ENCODE data around the gene SLC9A4. TPM values are rescaled to one million over a fixed set of nuclear protein-coding genes. Genes with fewer than 3 reads are reported as not detected.

SLC9A4 gene
- total and polyA plus RNA-seq, 9 of the 15 experiments (the other 6 are each of a cell fraction or from before 2014, with no cell fraction given): 0.04 to 0.15 (median 0.04) TPM; not detected in 5

- H3K9ac ChIP-seq (ENCODE audit: insufficient read depth in 1 of 2, low read depth in 2 of 2, low read length in 2 of 2): no peak overlapping the region
- no peak overlapping the region for H3K27ac ChIP-seq (ENCODE audit: extremely low read depth, low read depth, low read length)
- no peaks in the 10 kb centered on the region for H3K36me3 ChIP-seq (ENCODE audit: control insufficient read depth, insufficient read depth, low read length)
- H3K9me3 ChIP-seq (replicated peaks; ENCODE audit: control insufficient read depth, insufficient read depth, low read depth, low read length): no peaks in the 10 kb centered on the region
- H3K4me2 ChIP-seq (ENCODE audit: insufficient read depth, low read length): no peak overlapping the region
- H3K4me1 ChIP-seq (replicated peaks in 1 of 2; ENCODE audit: control insufficient read depth in 2 of 2, insufficient read depth in 2 of 2, low read length in 2 of 2): no peaks in the 10 kb centered on the region
- 0% methylated on average over 3 of the region's 3 CpGs for WGBS (ENCODE audit: insufficient coverage, low coverage, missing lambda C conversion rate)
- H4K20me1 ChIP-seq (replicated peaks; ENCODE audit: control insufficient read depth, insufficient read depth, low read length): no peaks in the 10 kb centered on the region
- no peak for ATAC-seq
- H2AFZ ChIP-seq (ENCODE audit: low read depth, low read length): no peak overlapping the region
- POLR2A ChIA-PET: no interaction called here
- intact Hi-C loops (cut with micrococcal nuclease): no loop called here
- in situ Hi-C loops (cut with MboI): no loop called here
- peaks cover 4 to 8% of the 10 kb centered on the region in 2 experiments; a peak in 3 of 5 replicates for H3K27me3 ChIP-seq (ENCODE audit: control insufficient read depth in 2 of 2, insufficient read depth in 2 of 2, low read length in 2 of 2)
- no TSS peak for BruUV-seq (replicated peaks)
- TF ChIP-seq TFAM (CRISPR knock-in tag; conservative IDR thresholded peaks at IDR 0.05) (no peak), NFIC (IDR thresholded peaks at IDR 0.05) (peak; percentile 33; the same call in 1 of the 2 replicates)
- H3K9me1 ChIP-seq (ENCODE audit: control insufficient read depth, insufficient read depth, low read length): no peaks in the 10 kb centered on the region
- no peak for DNase-seq (ENCODE audit: extremely low read depth in 1 of 4, low spot score in 3 of 4)
- no peak for FAIRE-seq
- no peak overlapping the region for H3K4me3 ChIP-seq
- CTCF ChIA-PET (ENCODE audit: low intra/inter-chr PET ratio): no interaction called here
- H3K79me2 ChIP-seq (ENCODE audit: control insufficient read depth, insufficient read depth, low read length): no peaks in the 10 kb centered on the region
Observed at GRCh38 chr2:102518170-102518569, 45.1 kb downstream of the SLC9A4 start.

GRCh38 chr2:102520009-102520408, 47.0 kb downstream of the SLC9A4 start:
- intact Hi-C loops (cut with micrococcal nuclease) (loop anchor here (1.0 to 2.0 kb wide), 4 partner anchors 72 to 286 kb away; no protein-coding TSS in a partner anchor), in situ Hi-C loops (cut with MboI) (loop anchor here (10.0 kb wide), 1 partner anchor 95 kb away; the partner anchor contains the start of gene SLC9A2)
- Histone ChIP-seq H3K9me3 (replicated peaks; ENCODE audit: control insufficient read depth, insufficient read depth, low read depth, low read length) (no peaks in the 10 kb centered on the region), H2AFZ (ENCODE audit: low read depth, low read length) (0 out of 2 replicates have a peak overlapping the region, but pooled peaks have one; percentile 24), H3K4me1 (replicated peaks in 1 of 2; ENCODE audit: control insufficient read depth in 2 of 2, insufficient read depth in 2 of 2, low read length in 2 of 2) (no peaks in the 10 kb centered on the region), H3K79me2 (ENCODE audit: control insufficient read depth, insufficient read depth, low read length) (no peaks in the 10 kb centered on the region), H3K4me2 (ENCODE audit: insufficient read depth, low read length) (no peak overlapping the region), H3K27me3 (ENCODE audit: control insufficient read depth in 2 of 2, insufficient read depth in 2 of 2, low read length in 2 of 2) (peaks cover 5 to 9% of the 10 kb centered on the region in 2 experiments; a peak in 2 of 5 replicates), H3K27ac (ENCODE audit: extremely low read depth, low read depth, low read length) (no peak overlapping the region), H3K36me3 (ENCODE audit: control insufficient read depth, insufficient read depth, low read length) (no peaks in the 10 kb centered on the region), H3K9me1 (ENCODE audit: control insufficient read depth, insufficient read depth, low read length) (no peaks in the 10 kb centered on the region), H4K20me1 (replicated peaks; ENCODE audit: control insufficient read depth, insufficient read depth, low read length) (no peaks in the 10 kb centered on the region; the same call in 1 of the 2 replicates), H3K9ac (ENCODE audit: insufficient read depth in 1 of 2, low read depth in 2 of 2, low read length in 2 of 2) (no peak overlapping the region), H3K4me3 (no peak overlapping the region)
- ATAC-seq (peak; percentile 92), DNase-seq (ENCODE audit: extremely low read depth in 1 of 4, low spot score in 3 of 4) (peak; percentile 24 to 70 (median 42)), FAIRE-seq (peak; percentile 90)
- BruUV-seq (replicated peaks): no TSS peak
- CTCF ChIA-PET (ENCODE audit: low intra/inter-chr PET ratio): interaction anchor here (0.7 to 1.7 kb wide), 4 partner anchors 96 to 286 kb away, joined by 3 to 16 read pairs (median 5); no protein-coding TSS in a partner anchor
- POLR2A ChIA-PET: no interaction called here
- WGBS (ENCODE audit: insufficient coverage, low coverage, missing lambda C conversion rate): 0% methylated on average over 2 of the region's 2 CpGs
- TF ChIP-seq THRB (CRISPR knock-in tag; conservative IDR thresholded peaks at IDR 0.05) (no peak), AFF4 (CRISPR knock-in tag; IDR thresholded peaks at IDR 0.05) (no peak), SMARCA4 (IDR thresholded peaks at IDR 0.05) (no peak), RBM15 (IDR thresholded peaks at IDR 0.05; ENCODE audit: insufficient read depth, low read length) (no peak), HNRNPLL (IDR thresholded peaks at IDR 0.05; ENCODE audit: low read depth, low read length, poor library complexity, severe bottlenecking) (no peak), MTA3 (IDR thresholded peaks at IDR 0.05; ENCODE audit: borderline replicate concordance) (no peak)

Measured in K562 (cell line).